Neural progenitor cell (in vitro differentiated cells): ENCODE results near the gene IFT25. TPM values are rescaled to one million over a fixed set of nuclear protein-coding genes. Genes with fewer than 3 reads are reported as not detected.
"Not testable (repeated sequence)": the region's sequence is repeated elsewhere in the genome, so short reads cannot be mapped to it uniquely, and the experiment has no call there.

ENCODE experiments used
- DNase-seq: peaks from one replicate; pipeline ENCODE4 v3.0.0-alpha.2; 2016; ENCODE audit warnings: low spot score
- H2AFZ ChIP-seq: fragments of 200-600 bp; sonication (generic); replicated peaks from 2 replicates; pipeline ENCODE4 v1.6.1; 2016; ENCODE audit warnings: antibody characterized with exemption
- H3F3A ChIP-seq: fragments of 200-600 bp; sonication (generic); 2 replicates; pipeline ENCODE4 v1.6.1; 2016; ENCODE audit warnings: antibody characterized with exemption, low read depth
- H3K27ac ChIP-seq: fragments of 200-600 bp; sonication (generic); 2 replicates; pipeline ENCODE4 v1.5.1; 2016; ENCODE audit warnings: mild to moderate bottlenecking
- H3K27me3 ChIP-seq: fragments of 200-600 bp; sonication (generic); 2 replicates; pipeline ENCODE4 v1.6.1; 2016; ENCODE audit warnings: mild to moderate bottlenecking, moderate library complexity
- H3K36me3 ChIP-seq: fragments of 200-600 bp; sonication (generic); 2 replicates; pipeline ENCODE4 v1.5.1; 2016
- H3K4me1 ChIP-seq: fragments of 200-600 bp; sonication (generic); 2 replicates; pipeline ENCODE4 v1.6.1; 2016; ENCODE audit warnings: mixed run types
- H3K4me2 ChIP-seq: fragments of 200-600 bp; sonication (generic); 2 replicates; pipeline ENCODE4 v1.6.1; 2016
- H3K4me3 ChIP-seq: fragments of 200-600 bp; sonication (generic); 2 replicates; pipeline ENCODE4 v1.5.1; 2016
- H3K79me2 ChIP-seq: fragments of 200-600 bp; sonication (generic); 2 replicates; pipeline ENCODE4 v1.6.1; 2016; ENCODE audit warnings: low read depth
- H3K9ac ChIP-seq: fragments of 200-600 bp; sonication (generic); 2 replicates; pipeline ENCODE4 v1.6.1; 2016
- H3K9me3 ChIP-seq: fragments of 200-600 bp; sonication (generic); 2 replicates; pipeline ENCODE4 v1.5.1; 2016; ENCODE audit warnings: low read depth
- H4K20me1 ChIP-seq: fragments of 200-600 bp; sonication (generic); 2 replicates; pipeline ENCODE4 v1.6.1; 2016; ENCODE audit warnings: low read depth
- H3K27ac Mint-ChIP-seq: 3 replicates; pipeline ENCODE4 v1.8.0; 2021; ENCODE audit warnings: mixed read lengths
- H3K27me3 Mint-ChIP-seq: 2 replicates; pipeline ENCODE4 v1.8.0; 2022; ENCODE audit warnings: low read depth, mild to moderate bottlenecking, inconsistent platforms, moderate library complexity, mixed read lengths; ENCODE audit not compliant: insufficient read depth
- H3K36me3 Mint-ChIP-seq: 3 replicates; pipeline ENCODE4 v1.8.0; 2021; ENCODE audit warnings: mixed read lengths
- H3K4me1 Mint-ChIP-seq: 3 replicates; pipeline ENCODE4 v1.8.0; 2021; ENCODE audit warnings: mixed read lengths
- H3K4me3 Mint-ChIP-seq: 3 replicates; pipeline ENCODE4 v1.8.0; 2021; ENCODE audit warnings: mild to moderate bottlenecking, moderate library complexity, mixed read lengths
- H3K9me3 Mint-ChIP-seq: 3 replicates; pipeline ENCODE4 v1.8.0; 2020; ENCODE audit warnings: mixed read lengths
- EZH2 ChIP-seq: fragments of 200-600 bp; sonication (generic); IDR thresholded peaks from 2 replicates; pipeline ENCODE4 v1.6.1; 2017; ENCODE audit warnings: antibody characterized with exemption, mild to moderate bottlenecking, moderate library complexity
- EZH2phosphoT487 ChIP-seq: fragments of 200-600 bp; sonication (generic); IDR thresholded peaks from 2 replicates; pipeline ENCODE4 v1.6.1; 2017; ENCODE audit warnings: antibody characterized with exemption
- total RNA-seq: library from RNA; depleted of rRNA; stranded (reverse); fragments of >200 nt; gene quantifications from 2 replicates; pipeline ENCODE4 v1.2.3, GENCODE V29; 2015; ENCODE audit warnings: low replicate concordance
- TF ChIP-seq, protein P1 (sequence below): fragments of 200-600 bp; sonication (generic); IDR thresholded peaks from 2 replicates; pipeline ENCODE4 v1.5.1; 2017; ENCODE audit warnings: antibody characterized with exemption, mild to moderate bottlenecking

Gene IFT25
- total RNA-seq, 1 donor from 2014 or later, result 54.0 TPM

GRCh38 chr1:53975861-53976260 lies 30.4 kb upstream of the IFT25 start:
- H3K4me1 ChIP-seq, result no peaks in the 10 kb centered on the region
- TF ChIP-seq EZH2phosphoT487, result no peak
- TF ChIP-seq EZH2, result no peak
- TF ChIP-seq, protein P1, sequence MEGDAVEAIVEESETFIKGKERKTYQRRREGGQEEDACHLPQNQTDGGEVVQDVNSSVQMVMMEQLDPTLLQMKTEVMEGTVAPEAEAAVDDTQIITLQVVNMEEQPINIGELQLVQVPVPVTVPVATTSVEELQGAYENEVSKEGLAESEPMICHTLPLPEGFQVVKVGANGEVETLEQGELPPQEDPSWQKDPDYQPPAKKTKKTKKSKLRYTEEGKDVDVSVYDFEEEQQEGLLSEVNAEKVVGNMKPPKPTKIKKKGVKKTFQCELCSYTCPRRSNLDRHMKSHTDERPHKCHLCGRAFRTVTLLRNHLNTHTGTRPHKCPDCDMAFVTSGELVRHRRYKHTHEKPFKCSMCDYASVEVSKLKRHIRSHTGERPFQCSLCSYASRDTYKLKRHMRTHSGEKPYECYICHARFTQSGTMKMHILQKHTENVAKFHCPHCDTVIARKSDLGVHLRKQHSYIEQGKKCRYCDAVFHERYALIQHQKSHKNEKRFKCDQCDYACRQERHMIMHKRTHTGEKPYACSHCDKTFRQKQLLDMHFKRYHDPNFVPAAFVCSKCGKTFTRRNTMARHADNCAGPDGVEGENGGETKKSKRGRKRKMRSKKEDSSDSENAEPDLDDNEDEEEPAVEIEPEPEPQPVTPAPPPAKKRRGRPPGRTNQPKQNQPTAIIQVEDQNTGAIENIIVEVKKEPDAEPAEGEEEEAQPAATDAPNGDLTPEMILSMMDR, result no peak
- Mint-ChIP-seq H3K27ac (no peak overlapping the region), H3K9me3 (no peaks in the 10 kb centered on the region), H3K36me3 (peaks cover 13% of the 10 kb centered on the region), H3K4me3 (no peak overlapping the region), H3K27me3 (no peaks in the 10 kb centered on the region), H3K4me1 (peaks cover 6% of the 10 kb centered on the region)
- H3K27ac ChIP-seq, result no peak overlapping the region
- H3F3A ChIP-seq, result no peaks in the 10 kb centered on the region
- no peaks in the 10 kb centered on the region for H3K9me3 ChIP-seq
- H3K36me3 ChIP-seq, result no peaks in the 10 kb centered on the region
- DNase-seq, result no peak
- H3K4me2 ChIP-seq, result no peak overlapping the region
- no peaks in the 10 kb centered on the region for H3K27me3 ChIP-seq
- no peaks in the 10 kb centered on the region for H4K20me1 ChIP-seq
- no peak overlapping the region for H2AFZ ChIP-seq
- H3K4me3 ChIP-seq, result no peak overlapping the region
- no peaks in the 10 kb centered on the region for H3K79me2 ChIP-seq
- no peak overlapping the region for H3K9ac ChIP-seq

DNA sequence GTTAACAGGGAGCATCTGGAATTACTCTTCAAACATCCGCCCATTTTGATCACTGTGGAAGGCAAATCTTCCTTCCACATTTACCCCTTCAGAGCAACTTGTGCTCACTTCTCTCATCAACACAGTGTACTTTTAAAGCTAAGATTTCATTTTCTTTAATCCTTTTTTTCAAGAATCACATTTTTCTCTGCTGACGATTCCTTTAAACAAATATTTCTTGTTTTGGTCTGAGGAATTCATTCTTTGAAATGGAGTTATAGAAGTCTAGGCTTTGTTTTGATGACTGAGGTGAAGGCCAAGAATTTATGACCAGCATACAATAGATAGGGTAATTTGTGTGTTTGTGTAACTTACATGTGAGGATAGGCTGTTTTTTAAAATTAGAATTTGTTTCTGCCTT lies 26.2 kb upstream of the IFT25 start:
- H3K4me2 ChIP-seq, result no peak overlapping the region
- Mint-ChIP-seq H3K27ac (no peak overlapping the region), H3K27me3 (no peaks in the 10 kb centered on the region), H3K4me3 (no peak overlapping the region), H3K9me3 (no peaks in the 10 kb centered on the region), H3K36me3 (peaks cover 32% of the 10 kb centered on the region), H3K4me1 (no peaks in the 10 kb centered on the region)
- H3K27ac ChIP-seq, result no peak overlapping the region
- no peaks in the 10 kb centered on the region for H4K20me1 ChIP-seq
- H3K4me3 ChIP-seq, result no peak overlapping the region
- no peaks in the 10 kb centered on the region for H3K4me1 ChIP-seq
- DNase-seq, result no peak
- no peaks in the 10 kb centered on the region for H3K27me3 ChIP-seq
- H3K36me3 ChIP-seq, result peaks cover 4% of the 10 kb centered on the region
- no peak overlapping the region for H3K9ac ChIP-seq
- H2AFZ ChIP-seq, result no peak overlapping the region
- no peaks in the 10 kb centered on the region for H3F3A ChIP-seq
- TF ChIP-seq EZH2phosphoT487 (no peak), EZH2 (no peak)
- TF ChIP-seq, protein P1, result no peak
- no peaks in the 10 kb centered on the region for H3K79me2 ChIP-seq
- no peaks in the 10 kb centered on the region for H3K9me3 ChIP-seq

DNA sequence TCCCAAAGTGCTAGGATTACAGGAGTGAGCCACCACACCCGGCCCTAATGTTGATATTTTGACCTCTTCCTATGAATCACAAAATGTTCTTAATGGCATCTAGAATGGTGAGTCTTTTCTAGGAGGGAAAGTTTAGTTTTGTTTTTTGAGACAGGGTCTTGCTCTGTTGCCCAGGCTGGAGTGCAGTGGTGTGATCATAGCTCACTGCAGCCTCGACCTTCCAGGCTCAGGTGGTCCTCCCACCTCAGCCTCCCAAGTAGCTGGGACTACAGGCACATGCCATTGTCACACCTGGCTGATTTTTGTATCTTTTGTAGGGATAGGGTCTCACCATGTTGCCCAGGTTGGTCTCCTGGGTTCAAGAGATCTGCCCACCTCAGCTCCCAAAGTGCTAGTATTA lies 23.8 kb upstream of the IFT25 start:
- H2AFZ ChIP-seq, H3K36me3 ChIP-seq, H3K27me3 ChIP-seq, H3K79me2 ChIP-seq, H3K27ac Mint-ChIP-seq, H3K9ac ChIP-seq, H4K20me1 ChIP-seq, H3K27me3 Mint-ChIP-seq, H3K4me3 Mint-ChIP-seq, H3K4me3 ChIP-seq, H3K9me3 Mint-ChIP-seq, H3F3A ChIP-seq, H3K9me3 ChIP-seq, H3K4me1 Mint-ChIP-seq, H3K4me2 ChIP-seq, DNase-seq, H3K27ac ChIP-seq, H3K4me1 ChIP-seq: not testable (repeated sequence)
- peaks cover 36% of the 10 kb centered on the region for H3K36me3 Mint-ChIP-seq

DNA sequence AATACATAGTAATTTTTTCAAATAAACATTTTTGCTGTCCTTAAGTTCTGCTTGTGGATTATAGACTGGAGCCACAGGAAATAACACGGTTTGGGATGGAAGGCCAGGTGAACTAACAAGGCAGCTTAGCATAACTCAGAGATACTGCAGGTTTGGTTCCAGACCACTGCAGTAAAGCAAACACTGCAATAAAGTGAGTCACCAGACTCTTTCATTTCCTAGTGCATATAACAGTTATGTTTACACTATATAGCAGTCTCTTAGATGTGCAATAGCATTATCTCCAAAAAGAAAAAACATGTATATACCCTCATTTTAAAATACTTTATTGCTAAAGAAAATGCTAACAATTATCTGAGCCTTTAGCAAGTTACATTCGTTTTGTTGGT lies 22.6 kb upstream of the IFT25 start:
- no peak overlapping the region for H2AFZ ChIP-seq
- H3K27me3 ChIP-seq, result no peaks in the 10 kb centered on the region
- Mint-ChIP-seq H3K27me3 (no peaks in the 10 kb centered on the region), H3K4me3 (no peak overlapping the region), H3K36me3 (peaks cover 42% of the 10 kb centered on the region), H3K9me3 (no peaks in the 10 kb centered on the region), H3K27ac (no peak overlapping the region), H3K4me1 (no peaks in the 10 kb centered on the region)
- no peak overlapping the region for H3K4me2 ChIP-seq
- no peaks in the 10 kb centered on the region for H3F3A ChIP-seq
- H3K27ac ChIP-seq, result no peak overlapping the region
- peaks cover 9% of the 10 kb centered on the region for H3K36me3 ChIP-seq
- H3K79me2 ChIP-seq, result no peaks in the 10 kb centered on the region
- H3K4me3 ChIP-seq, result no peak overlapping the region
- TF ChIP-seq EZH2, result no peak
- TF ChIP-seq, protein P1, result no peak
- TF ChIP-seq EZH2phosphoT487, result no peak
- no peak for DNase-seq
- no peaks in the 10 kb centered on the region for H3K9me3 ChIP-seq
- no peaks in the 10 kb centered on the region for H3K4me1 ChIP-seq
- no peak overlapping the region for H3K9ac ChIP-seq
- H4K20me1 ChIP-seq, result peaks cover 5% of the 10 kb centered on the region
